Tibial nerve (tissue), 4 donors: ENCODE measurements around the gene SLC4A8.

Source experiments
- EP300 ChIP-seq, 2 donors: sonication (generic); formaldehyde crosslinking; IDR thresholded peaks; one replicate each; pipeline ENCODE4 v1.6.1; 2017; ENCODE audit warnings: antibody characterized with exemption in 2 of 2, mild to moderate bottlenecking in 1 of 2
- POLR2A ChIP-seq, 2 donors: fragments of 450-650 bp; IDR thresholded peaks; one replicate each; pipeline ENCODE4 v1.6.1; 2017; ENCODE audit warnings: antibody characterized with exemption in 2 of 2, mild to moderate bottlenecking in 2 of 2, moderate library complexity in 2 of 2
- TF ChIP-seq, protein P1 (sequence below), 5 experiments: fragments of 200-600 bp in 3 of 5; fragments of 450-650 bp in 2 of 5; sonication (generic) in 3 of 5; IDR thresholded peaks; one replicate each; pipeline ENCODE4 v1.5.1; 2016 to 2019; ENCODE audit warnings: antibody characterized with exemption in 5 of 5, mild to moderate bottlenecking in 3 of 5, moderate library complexity in 2 of 5

- TF ChIP-seq, protein P1, sequence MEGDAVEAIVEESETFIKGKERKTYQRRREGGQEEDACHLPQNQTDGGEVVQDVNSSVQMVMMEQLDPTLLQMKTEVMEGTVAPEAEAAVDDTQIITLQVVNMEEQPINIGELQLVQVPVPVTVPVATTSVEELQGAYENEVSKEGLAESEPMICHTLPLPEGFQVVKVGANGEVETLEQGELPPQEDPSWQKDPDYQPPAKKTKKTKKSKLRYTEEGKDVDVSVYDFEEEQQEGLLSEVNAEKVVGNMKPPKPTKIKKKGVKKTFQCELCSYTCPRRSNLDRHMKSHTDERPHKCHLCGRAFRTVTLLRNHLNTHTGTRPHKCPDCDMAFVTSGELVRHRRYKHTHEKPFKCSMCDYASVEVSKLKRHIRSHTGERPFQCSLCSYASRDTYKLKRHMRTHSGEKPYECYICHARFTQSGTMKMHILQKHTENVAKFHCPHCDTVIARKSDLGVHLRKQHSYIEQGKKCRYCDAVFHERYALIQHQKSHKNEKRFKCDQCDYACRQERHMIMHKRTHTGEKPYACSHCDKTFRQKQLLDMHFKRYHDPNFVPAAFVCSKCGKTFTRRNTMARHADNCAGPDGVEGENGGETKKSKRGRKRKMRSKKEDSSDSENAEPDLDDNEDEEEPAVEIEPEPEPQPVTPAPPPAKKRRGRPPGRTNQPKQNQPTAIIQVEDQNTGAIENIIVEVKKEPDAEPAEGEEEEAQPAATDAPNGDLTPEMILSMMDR (IDR thresholded peaks at IDR 0.05), result no peak
- TF ChIP-seq EP300 (IDR thresholded peaks at IDR 0.05) (no peak), POLR2A (IDR thresholded peaks at IDR 0.05) (no peak)
These were observed 33.7 kb upstream of the SLC4A8 start for GRCh38 chr12:51390891-51391282.
